Activated CD4-positive, CD25-positive, alpha-beta regulatory T cell treated with anti-CD3 and anti-CD28 coated beads, Interleukin-2, amount 50 U/mL, for 24 hours (primary cell): Measurements from ENCODE around the gene BTBD19.
A peak's percentile ranks its signal among the peaks of the same experiment; 100 is the strongest.
"Not testable (repeated sequence)": the region's sequence is repeated elsewhere in the genome, so short reads cannot be mapped to it uniquely, and the experiment has no call there.

Source experiments
- ATAC-seq, 2 donors: fragments of 150-1000 bp; cut with Tn5 transposase; one replicate each; pipeline ENCODE4 v1.10.0; 2021; ENCODE audit warnings: mild to moderate bottlenecking in 1 of 2, moderate library complexity in 1 of 2

The BTBD19 gene

DNA sequence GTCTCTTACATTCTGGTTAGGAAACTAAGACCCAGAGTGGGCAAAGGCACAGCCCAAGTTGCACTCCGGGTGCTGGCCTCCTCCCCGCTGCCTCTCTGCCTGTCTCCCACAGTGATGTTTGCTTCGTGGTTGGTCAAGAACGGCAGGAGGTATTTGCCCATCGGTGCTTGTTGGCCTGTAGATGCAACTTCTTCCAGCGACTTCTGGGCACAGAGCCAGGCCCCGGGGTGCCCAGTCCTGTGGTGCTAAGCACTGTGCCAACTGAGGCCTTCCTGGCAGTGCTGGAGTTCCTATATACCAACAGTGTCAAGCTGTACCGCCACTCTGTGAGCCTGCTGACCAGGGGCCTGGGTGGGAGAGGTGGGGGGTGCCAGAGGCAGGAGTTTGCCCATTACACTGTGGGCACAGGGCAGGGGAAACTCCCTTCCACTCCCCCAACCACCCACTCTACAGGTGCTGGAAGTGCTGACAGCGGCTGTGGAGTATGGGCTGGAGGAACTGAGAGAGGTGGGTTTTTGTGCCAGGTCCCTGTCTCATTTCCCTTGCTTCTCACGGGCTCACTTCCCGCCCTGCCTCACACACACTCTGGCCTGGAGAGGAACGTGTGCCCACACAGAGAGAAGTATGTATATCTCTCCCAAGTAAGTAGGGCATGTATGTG, 1.9 kb downstream of the BTBD19 start:
- no peak for ATAC-seq

- ATAC-seq = not testable (repeated sequence)
These were observed 2.4 kb downstream of the BTBD19 start for GRCh38 chr1:44810762-44811105.

DNA sequence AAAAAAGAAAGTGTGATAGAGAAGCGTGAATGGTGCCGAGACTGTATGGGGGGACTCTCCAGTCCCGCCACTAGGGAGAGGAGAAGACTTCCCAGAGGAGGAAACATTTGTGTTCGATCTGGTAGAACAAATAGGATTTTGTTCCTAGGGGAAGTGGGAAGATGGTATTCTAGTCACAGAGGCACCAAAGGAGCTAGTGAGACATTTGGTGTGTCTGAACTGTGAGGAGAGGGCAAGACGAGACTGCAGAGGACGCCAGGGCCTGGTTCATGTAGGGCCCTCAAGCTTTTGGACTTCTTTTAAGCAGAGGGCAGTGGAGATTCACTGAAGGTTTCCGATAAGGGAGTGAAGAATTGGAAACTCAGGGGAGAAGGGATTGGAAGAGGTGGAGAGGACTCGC, 2.9 kb downstream of the BTBD19 start:
- ATAC-seq = no peak

DNA sequence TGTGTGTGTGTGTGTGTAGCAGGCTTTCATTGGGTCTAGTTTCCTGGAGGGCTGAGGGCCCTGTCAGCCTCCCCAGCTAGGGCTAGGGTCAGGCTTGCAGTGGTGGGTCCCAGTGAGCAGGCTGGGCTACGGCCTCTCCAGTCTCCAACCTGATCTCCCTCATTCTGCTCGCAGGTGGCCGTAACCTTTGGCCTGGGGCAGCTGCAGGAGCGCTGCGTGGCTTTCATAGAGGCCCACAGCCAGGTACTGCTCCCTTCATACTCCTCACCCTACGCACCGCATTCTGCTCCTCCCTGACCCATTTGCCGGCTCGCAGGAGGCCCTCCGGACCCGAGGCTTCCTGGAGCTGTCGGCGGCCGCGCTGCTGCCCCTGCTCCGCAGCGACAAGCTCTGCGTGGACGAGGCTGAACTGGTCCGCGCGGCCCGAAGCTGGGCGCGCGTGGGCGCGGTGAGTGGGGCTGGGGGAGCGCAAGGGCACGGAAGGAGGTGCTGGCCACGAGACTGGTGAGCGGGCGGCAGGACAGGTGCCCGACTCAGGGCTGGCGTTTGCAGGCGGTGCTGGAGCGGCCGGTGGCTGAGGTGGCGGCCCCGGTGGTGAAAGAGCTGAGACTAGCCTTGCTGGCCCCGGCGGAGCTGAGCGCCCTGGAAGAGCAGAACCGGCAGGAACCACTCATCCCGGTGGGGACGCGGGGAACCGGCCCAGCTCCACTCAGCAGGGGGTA, 4.7 kb downstream of the BTBD19 start:
- ATAC-seq = no peak

- ATAC-seq = not testable (repeated sequence)
These were observed 7.6 kb downstream of the BTBD19 start for GRCh38 chr1:44815926-44816325.

DNA sequence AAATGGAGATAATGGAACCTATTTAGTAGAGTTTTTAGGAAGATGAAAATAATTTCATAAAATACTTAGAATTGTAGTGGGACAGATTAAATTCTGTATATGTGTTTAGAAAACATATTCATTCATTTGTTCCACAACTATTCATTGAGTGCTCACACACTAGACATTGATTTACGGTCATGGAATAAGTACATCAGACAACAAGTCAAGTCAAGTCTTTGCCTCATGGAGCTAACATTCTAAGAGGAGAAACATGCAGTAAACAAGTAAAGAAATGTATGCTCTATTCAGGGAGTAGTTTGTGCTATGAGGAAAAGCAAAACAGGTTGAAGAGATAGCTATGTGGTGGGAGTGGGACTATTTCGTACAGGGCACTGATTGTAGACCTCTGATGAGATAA, 9.0 kb downstream of the BTBD19 start:
- no peak for ATAC-seq

DNA sequence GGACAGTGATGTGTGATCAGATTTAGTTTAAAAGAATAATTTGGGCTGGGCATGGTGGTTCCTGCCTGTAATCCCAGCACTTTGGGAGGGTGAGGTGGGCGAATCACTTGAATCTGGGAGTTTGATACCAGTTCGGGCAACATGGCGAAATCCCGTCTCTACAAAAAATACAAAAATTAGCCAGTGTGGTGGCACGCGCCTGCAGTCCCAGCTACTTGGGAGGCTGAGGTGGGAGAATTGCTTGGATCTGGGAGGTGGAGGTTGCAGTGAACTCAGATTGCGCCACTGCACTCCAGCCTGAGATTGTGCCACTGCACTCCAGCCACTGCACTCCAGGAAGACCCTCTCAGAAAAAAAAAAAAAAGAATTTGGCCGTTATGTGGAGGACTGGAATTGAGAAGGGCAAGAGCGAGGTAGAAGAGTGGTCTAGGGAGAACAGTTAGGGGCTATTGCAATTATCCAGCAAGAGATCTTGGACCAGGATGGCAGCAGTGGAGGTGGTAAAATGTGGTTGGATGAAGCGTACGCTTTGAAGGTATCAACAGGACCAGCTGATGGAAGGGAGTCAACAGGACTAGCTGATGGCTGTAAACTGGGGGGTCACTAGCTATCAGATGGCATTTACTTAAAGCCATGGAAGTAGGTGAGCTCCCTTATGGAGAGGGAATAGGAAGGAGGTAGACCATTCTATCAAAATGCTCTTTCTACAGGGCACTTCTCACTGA, 9.6 kb downstream of the BTBD19 start:
- ATAC-seq = no peak

DNA sequence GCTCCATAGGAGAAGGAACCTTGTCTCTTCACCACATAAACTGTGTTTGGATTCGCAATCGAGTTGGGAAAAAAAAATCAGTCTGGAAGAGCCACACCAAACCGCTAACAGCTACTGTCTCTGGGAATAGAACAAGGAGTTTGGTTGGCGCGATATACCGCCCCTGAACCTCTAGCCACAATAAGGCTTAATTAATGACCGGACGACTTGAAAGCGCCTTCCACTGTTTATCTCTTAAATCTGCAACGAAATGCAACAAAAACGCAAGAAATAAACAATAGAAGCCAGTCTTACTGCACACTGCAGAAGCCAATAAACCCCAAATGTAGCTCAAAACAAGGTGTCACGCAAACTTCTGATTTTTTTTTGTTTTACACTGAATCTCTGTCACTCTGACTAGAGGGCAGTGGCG, 10.9 kb downstream of the BTBD19 start:
- ATAC-seq = no peak

DNA sequence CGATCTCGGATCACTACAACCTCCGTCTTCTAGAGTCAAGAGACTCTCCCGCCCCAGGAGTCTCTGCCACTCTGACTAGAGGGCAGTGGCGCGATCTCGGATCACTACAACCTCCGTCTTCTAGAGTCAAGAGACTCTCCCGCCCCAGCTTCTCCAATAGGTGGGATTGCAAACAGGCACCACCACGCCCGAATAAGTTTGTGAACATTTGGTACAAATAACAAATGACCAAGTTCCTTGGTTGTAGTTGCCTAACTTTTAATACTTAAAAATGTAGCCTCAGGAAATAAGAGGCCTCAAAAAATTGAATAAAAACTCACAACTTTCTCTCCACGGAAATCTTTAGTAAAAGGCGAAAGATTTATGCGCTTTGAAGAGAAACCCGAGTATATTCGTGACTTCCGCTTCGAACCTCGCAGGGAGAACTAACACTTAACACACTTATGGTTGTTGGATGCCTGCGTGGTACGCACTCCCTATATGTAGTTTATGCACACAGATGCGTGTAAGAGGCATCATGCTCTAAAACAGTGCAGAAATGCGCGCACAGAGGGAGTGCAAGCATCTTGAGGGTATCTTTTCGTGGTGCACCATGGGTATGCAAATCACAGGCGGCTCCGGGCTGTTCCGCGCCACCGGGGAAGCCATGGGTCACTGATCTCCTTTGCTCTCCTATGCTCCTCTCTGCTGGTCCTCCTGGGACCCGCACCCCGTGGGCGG, 11.4 kb downstream of the BTBD19 start:
- ATAC-seq = peak; percentile 93 to 94

DNA sequence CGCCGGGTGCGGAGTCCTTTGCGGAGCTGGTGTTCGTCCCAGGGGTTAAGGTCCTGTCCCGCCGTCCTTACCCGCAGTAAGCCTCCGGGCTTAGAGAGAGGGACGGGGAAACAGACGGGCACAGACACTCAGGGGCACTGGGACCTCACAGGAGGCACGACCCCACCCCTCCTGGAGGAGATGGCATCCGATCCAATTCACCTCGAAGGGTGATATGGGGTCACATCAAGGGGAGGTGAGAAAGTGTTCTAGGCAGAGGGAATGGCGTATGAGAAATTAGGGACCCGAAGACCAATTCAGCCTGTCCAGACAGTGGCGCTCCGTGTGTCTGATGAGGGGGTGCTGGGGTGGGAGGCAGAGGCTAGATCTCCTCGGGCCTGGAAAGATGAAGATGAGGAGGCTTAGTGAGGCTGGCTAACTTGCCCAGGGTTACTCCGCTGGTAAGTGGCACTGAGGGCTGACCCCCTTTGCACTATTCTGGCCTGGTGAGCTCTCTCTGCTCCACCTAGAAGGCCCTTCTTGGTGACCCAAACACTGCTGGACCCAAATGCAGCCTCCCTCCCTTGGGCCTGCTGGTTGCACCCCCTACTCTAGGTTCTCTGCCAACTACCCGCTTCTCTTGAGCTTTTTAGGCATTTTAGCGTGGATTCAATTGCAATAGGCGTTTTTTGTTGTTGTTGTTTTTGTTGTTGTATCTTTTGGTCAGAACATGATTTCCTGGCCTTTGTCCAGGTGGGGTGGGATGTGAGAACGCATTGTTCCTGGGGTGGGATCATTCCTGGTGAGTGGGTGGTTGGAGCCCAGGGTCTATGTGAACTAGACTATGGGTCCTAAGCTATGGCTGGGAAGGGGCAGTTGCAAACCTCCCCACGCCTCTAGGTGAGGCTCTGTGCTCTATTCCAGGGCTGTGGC, 12.3 kb downstream of the BTBD19 start:
- peak in 1 of 2 donors; percentile 2 for ATAC-seq

DNA sequence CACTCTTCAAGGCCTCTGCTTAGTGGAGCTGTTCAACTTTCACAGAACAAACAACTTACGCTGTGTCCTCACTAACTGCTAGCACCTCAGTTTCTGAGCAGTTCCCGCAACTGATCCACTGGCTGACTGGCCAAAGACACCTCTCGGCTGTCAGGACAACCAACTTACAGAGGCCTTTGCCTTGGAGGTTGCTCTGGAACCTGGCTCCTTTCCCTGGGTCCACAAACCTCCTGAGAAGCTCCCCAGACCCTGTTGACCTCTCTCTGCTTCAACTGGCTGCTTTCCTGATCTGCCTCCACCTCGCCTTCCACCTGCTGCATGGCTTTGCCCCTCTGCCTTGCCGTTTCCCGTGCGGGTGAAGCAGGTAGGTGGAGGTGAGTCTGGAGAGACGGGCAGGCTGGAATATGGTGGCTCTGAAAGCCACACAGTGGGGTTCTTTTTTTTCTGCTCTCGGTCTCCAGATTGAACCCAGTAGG, 13.0 kb downstream of the BTBD19 start:
- no peak for ATAC-seq

DNA sequence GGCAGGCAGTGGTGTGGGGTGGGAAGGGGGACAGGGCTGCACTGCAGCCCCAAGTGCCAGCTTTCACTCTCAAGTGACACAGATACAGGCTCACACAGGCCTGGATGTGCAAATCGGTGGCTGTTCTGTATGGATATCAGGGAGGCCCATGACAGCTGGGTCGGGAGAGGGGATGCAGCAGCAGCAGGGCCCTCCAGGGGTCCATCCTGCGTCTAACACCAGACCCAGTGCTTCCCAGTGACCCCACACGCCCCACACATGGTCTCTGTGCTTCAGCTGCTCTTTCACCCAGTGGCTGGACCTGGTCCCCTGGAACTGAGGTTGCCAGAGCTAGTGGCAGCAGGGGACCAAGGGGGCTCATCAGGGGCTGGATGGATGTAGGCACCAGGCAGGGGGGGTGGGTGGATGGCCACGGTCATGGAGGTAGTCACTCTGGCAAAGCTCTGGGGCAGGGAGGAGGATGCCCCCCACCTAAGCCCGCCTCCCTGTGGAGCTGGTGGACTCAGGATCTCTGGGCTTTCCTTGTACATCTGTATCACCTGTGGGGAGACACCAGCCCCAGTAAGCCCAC, 13.9 kb downstream of the BTBD19 start:
- ATAC-seq = no peak

DNA sequence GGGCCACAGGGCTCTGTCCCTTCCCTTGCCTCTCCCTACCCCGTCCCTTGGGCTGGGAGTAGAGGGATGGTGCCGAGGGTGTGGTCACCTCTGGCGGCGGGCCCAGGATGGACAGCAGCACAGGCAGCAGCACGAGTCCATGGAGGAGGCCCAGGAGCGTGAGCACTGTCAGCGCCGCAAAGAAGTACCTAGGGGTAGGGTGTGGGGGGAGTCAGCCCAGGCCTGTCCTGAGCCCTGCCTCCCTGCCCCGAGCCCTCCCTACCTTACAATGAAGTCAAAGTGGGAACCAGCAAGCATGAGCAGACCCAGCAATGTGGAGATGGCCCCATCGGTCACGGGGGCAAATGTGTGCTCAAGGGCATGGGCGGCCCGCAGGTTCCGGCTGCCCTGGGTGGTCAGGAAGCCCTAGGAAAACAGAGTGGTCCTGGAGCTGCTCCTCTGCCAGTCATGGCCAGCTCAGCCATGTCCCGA, 14.7 kb downstream of the BTBD19 start:
- no peak for ATAC-seq

- not testable (repeated sequence) for ATAC-seq
These were observed 16.1 kb downstream of the BTBD19 start for GRCh38 chr1:44824392-44824791.

DNA sequence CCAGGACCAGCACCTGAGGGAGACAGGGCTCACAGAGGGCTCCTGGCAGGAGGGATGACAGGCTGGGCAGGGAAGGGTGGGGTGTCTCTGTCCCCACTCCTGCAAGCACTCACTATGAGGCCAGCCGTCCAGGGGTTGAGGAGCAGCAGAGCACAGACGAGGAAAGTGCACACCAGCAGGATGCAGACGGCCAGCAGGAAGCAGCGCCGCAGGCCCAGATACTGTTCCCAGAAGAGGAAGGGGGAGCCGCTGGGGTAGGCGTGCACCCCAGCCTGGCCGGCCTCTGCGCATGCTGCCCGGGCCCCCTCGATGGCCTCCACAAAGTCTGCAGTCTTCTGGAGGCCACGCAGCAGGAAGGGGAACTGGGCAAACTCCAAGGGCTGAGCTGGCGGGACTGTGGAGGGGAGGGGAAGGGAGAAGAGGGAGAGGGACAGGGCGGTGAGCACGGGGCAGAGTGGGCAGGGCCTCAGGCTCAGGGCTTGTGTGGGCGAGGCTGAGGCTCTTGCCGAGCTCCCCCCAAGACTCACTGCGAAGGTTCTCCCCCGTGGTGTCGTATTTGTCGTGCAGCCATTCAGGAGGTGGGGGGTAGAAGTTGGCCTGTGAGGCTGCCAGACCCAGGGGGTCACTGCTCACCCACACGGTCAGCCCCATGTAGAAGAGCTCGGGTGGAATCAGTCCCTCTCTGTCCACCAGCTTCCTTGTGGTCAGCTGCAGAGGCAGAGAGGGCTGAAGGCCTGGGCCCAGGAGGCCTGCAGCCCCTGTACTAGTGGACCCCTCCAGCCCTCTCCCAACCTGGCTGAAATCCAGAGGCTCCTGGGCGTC, 18.3 kb downstream of the BTBD19 start:
- ATAC-seq = no peak

DNA sequence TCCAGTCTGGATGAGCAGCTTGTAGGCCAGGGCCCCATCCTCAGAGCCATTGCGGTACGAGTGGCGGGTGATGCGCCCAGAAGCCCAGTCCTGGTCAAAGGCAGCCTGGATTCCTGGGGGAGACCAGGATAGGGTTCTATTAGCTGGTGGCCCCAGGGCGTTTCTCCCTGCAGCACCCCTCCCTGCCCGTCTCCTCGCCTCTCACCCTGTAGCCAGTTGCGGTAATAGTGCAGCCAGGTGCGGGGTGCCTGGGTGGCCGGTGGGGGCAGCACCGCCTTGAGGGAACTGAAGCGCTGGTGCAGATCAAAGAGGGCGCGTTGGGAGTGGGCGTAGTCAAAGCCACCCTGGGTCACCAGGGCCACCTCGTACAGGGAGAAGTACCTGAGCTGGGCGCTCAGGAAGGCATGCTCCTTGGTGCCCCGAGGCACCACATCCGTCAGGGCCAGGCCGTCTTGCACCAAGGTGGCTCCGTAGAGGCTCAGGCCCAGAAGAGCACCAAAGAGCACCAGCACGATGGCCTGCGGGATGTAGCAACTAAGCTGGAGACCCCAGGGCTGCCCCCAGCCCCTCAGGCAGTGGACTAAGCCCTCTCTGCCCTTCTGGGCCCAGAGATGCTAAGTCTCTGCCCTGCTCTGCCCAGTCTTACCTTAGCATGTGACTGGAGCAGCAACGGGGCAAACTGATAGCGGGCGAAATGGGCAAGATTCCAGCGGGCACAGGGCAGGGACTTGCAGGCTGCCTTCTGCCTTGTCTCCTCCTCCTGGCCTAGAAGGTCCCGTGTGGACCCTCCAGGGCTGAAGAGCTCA, 19.1 kb downstream of the BTBD19 start:
- ATAC-seq = no peak

GRCh38 chr1:44828003-44828651, 19.8 kb downstream of the BTBD19 start:
- no peak for ATAC-seq

GRCh38 chr1:44828841-44829440, 20.6 kb downstream of the BTBD19 start:
- no peak for ATAC-seq
